GM18517 (cell line): Measurements from ENCODE around the gene PAM.

Source experiments
- ATAC-seq: cut with Tn5 transposase; IDR thresholded peaks from one replicate; pipeline ENCODE4 v1.9.1; 2021; ENCODE audit warnings: mild to moderate bottlenecking, moderate library complexity; ENCODE audit not compliant: unreplicated experiment

The PAM gene

DNA sequence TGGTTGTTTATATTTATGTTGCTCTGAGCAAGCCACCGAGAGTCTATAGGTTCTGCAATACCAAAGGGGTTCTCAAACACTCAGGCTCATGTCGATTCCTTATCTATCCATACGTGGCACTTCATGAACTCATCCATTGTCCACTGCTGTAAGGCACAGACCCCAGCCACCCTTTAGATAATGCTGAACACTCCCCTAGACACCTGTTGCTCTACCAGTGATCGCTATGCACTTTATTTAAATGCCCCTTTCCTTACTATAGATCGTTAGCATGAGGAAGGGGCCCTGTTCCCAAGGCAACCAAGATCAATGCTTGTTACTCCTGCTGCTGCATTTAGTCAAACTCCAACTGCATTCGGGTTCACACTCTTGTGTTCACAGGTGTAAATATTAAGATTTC lies 171.9 kb downstream of the PAM start:
- no peak for ATAC-seq

DNA sequence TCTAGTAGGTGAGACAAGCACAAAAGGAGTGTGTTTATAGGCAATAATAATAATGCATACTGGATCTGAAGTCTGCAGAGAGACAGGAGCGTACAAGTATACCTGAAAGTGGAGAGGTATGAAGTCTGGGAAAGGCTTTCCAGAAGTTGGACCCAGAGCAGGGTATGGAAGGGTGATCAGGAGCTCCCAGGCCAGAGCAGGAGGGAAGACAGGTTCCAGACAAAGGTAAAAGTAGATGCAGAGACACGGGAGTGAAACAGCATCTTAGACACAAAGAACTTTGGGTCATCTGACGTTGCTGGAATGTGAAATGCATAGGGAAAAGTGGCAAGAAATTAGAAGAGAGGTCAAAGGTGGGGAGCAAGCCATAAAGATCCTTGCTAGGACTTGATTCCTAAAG lies 175.1 kb downstream of the PAM start:
- no peak for ATAC-seq

GRCh38 chr5:102931085-102931725 lies 176.1 kb downstream of the PAM start:
- no peak for ATAC-seq

DNA sequence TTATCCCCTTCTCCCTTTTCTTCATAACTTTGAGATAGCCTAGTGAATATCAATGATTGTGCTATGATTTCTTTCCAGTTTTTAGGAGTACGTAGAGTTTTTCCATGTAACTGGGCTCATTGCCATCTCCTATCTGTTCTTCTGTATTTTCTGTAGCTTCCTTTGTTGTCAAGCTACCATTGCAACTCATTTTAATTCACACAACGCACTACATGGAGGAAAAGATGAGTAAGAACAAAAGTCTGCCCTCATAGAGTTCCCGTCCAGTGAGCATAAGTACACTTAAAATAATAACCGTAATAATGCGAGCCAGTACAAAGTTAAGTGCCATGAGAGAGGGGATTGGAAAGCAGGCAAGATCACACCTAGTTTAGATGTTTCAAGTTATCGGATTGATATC lies 177.7 kb downstream of the PAM start:
- ATAC-seq, result no peak

DNA sequence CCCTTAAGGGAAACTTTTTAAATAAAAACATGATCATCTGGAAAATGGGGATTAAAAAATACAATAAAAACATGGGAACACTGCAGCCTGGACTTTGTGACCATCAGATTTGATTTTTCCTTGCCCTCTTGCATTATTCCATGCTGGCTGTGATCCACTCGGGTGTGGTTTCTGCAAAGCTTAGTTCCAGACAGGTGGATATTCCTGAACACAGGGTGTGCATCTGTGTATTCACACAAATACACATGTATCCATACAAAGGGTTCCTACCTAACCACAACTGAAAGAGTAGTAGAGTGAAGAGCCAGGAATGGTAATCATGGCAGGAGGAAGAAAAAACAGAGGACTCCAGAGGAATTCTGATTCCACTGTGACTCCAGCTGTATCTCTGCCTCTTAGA lies 178.2 kb downstream of the PAM start:
- ATAC-seq, result no peak

GRCh38 chr5:102933721-102934459 lies 178.8 kb downstream of the PAM start:
- no peak for ATAC-seq

- no peak for ATAC-seq
Measured at GRCh38 chr5:102937894-102938293, 182.8 kb downstream of the PAM start.

- no peak for ATAC-seq
Measured at GRCh38 chr5:102941111-102941510, 186.0 kb downstream of the PAM start.

DNA sequence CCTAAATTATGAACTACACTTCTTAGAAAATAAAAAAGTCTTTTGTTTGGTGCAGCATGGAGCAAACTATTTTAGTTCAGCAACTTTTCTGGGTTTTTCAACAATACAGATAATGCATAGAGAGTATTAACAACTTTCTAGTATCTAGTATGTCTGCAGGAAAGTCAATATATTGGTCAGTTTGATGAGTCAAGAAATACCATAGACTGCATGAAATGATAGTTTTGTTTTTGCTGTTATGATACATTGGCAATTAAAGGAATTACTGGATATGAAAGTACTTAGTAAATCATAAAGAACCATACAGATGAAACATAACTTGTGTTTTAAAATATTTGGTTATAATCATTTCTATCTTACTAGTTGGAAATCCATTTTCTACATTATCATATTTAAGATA lies 191.3 kb downstream of the PAM start:
- no peak for ATAC-seq

DNA sequence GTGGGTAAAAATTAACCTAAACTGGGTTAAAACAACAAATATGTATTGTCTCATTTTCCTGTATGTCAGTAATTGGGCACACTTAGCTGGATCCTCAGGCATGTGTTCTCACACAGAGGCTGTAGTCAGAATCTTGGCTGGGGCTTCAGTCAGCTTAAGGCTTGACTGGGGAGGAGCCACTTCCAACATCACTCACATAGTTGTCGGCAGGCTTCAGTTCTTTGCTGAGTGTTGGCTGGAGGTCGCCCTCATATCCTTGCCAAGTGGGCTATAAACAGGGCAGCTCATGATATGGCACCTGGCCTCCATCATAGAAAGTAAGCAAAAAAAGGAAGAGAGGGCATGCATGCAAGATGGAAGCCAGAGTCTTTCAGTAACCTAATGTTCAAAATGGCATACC lies 191.9 kb downstream of the PAM start:
- no peak for ATAC-seq

- ATAC-seq, result no peak
Measured at GRCh38 chr5:102955488-102955887, 200.4 kb downstream of the PAM start.

- no peak for ATAC-seq
Measured at GRCh38 chr5:102956599-102956998, 201.5 kb downstream of the PAM start.

- no peak for ATAC-seq
Measured at GRCh38 chr5:102957141-102957540, 202.0 kb downstream of the PAM start.

- no peak for ATAC-seq
Measured at GRCh38 chr5:102958481-102959011, 203.4 kb downstream of the PAM start.

- ATAC-seq, result no peak
Measured at GRCh38 chr5:102959055-102959454, 203.9 kb downstream of the PAM start.

DNA sequence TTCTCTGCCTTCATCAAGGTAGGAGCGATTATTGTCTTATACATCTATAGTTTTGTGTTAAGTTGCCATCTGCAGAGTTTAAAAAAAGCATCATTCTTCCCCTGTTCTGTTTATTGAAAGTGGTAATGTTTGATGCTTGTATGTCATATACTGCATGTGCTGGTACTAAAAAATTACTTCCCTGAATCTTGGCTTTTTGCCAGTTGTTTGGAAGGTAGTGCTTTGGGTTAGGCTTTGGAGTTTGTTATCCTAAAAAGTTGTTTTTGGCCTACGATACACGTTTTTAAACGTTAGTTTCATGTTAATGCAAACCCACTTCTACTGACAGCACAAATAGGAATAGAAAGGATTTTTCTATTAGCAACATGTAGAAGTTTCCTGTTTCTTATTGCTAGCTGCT lies 206.6 kb downstream of the PAM start:
- ATAC-seq, result no peak

GRCh38 chr5:102965653-102966052 lies 210.5 kb downstream of the PAM start:
- ATAC-seq, result no peak

GRCh38 chr5:102969641-102970040 lies 214.5 kb downstream of the PAM start:
- no peak for ATAC-seq

DNA sequence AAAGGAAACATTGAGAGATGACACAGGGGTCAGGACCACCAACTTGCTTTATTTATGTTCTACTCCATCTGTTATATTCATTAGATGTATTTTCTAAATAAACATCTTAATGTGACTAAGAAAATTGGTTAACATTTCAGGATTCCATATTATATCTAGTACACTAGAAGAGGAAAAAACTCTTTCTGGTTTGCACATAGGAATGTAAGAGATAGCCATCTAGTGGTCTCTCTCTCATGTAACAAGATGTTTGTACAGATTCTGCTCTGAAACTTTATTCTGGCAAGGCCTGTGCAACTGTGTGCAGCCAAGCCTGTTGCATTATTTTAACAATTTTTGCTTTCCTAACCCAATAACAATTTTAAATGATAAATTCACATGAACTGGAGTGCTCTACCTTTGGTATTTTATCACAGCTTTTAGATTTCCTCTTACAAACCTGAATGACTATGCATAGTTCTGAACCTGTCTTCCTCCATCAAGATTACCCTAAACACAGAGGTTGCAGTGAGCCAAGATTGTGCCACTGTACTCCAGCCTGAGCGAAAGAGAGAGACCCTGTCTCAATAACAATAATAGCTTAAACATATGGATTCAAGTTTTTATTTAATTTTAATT lies 216.7 kb downstream of the PAM start:
- no peak for ATAC-seq

DNA sequence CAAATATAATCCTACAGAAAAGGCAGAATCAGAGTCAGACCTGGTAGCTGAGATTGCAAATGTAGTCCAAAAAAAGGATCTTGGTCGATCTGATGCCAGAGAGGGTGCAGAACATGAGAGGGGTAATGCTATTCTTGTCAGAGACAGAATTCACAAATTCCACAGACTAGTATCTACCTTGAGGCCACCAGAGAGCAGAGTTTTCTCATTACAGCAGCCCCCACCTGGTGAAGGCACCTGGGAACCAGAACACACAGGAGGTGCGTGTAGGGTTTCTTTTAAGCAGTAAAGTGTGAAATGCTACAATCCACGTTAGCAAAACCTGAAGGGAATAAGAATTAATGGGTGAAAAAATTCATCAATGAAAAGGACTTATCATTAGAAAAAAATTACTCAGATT lies 219.1 kb downstream of the PAM start:
- no peak for ATAC-seq

- ATAC-seq, result no peak
Measured at GRCh38 chr5:102975045-102975444, 219.9 kb downstream of the PAM start.
